H1 (cell line): ENCODE data around the gene VPS41. TPM values are rescaled to one million over a fixed set of nuclear protein-coding genes. Genes with fewer than 3 reads are reported as not detected.

ENCODE experiments used
- CTCF ChIA-PET: fragments of 300-600 bp; sonication (Branson Sonifier 250); formaldehyde crosslinking; loops from one replicate; lab custom pipeline; 2021; ENCODE audit not compliant: partially characterized antibody; lab: Charles Lee
- POLR2A ChIA-PET: fragments of 300-600 bp; sonication (Branson Sonifier 250); formaldehyde crosslinking; loops from one replicate; lab custom pipeline; 2021; ENCODE audit warnings: inconsistent platforms; ENCODE audit not compliant: partially characterized antibody; lab: Charles Lee
- DNase-seq, 2 experiments: peaks; one replicate each; pipeline versions ENCODE4 v3.0.0 to v3.0.0-alpha.2; 2010 to 2022; ENCODE audit warnings: low spot score in 2 of 2, low read depth in 1 of 2, mixed read lengths in 1 of 2
- FAIRE-seq: peaks from 2 replicates; lab custom pipeline; 2011; peaks lifted over from hg19 to GRCh38; lab: Jason Lieb, UNC
- H2AFZ ChIP-seq: 2 replicates; pipeline ENCODE4 v1.8.1; 2012; ENCODE audit warnings: low read length, inconsistent platforms
- H2AK5ac ChIP-seq: 2 replicates; pipeline ENCODE4 v1.6.1; 2013; ENCODE audit warnings: low read depth, low read length
- H2BK120ac ChIP-seq: replicated peaks from 2 replicates; pipeline ENCODE3; 2013; ENCODE audit warnings: low read depth, low read length, inconsistent platforms
- H2BK12ac ChIP-seq: 2 replicates; pipeline ENCODE4 v1.6.1; 2013; ENCODE audit warnings: low read depth, low read length
- H2BK15ac ChIP-seq: 2 replicates; pipeline ENCODE4 v1.6.1; 2013; ENCODE audit warnings: low read length
- H2BK20ac ChIP-seq: 2 replicates; pipeline ENCODE4 v1.6.1; 2013; ENCODE audit warnings: low read length
- H2BK5ac ChIP-seq: 2 replicates; pipeline ENCODE4 v1.6.1; 2013; ENCODE audit warnings: low read depth, low read length
- H3K14ac ChIP-seq: 2 replicates; pipeline ENCODE4 v1.6.1; 2013; ENCODE audit warnings: inconsistent platforms; ENCODE audit not compliant: insufficient read length
- H3K18ac ChIP-seq: 2 replicates; pipeline ENCODE4 v1.6.1; 2013; ENCODE audit warnings: low read length; ENCODE audit errors: extremely low read depth
- H3K23ac ChIP-seq: 2 replicates; pipeline ENCODE4 v1.6.1; 2013; ENCODE audit warnings: inconsistent platforms; ENCODE audit not compliant: insufficient read length
- H3K23me2 ChIP-seq: 2 replicates; pipeline ENCODE4 v1.6.1; 2013; ENCODE audit warnings: low read depth, low read length
- H3K27ac ChIP-seq: 2 replicates; pipeline ENCODE4 v1.6.1; 2011; ENCODE audit warnings: low read depth, low read length, inconsistent platforms
- H3K27me3 ChIP-seq, 4 experiments: replicated peaks in 1 of 4; 1 replicate in 1 of 4; 2 replicates in 3 of 4; pipeline versions ENCODE4 v1.6.1 to v1.8.1; 2011 to 2013; ENCODE audit warnings: low read length in 3 of 4, mild to moderate bottlenecking in 3 of 4, inconsistent platforms in 2 of 4, mixed read lengths in 2 of 4, moderate library complexity in 1 of 4; ENCODE audit not compliant: control insufficient read depth in 3 of 4, insufficient read depth in 3 of 4; ENCODE audit errors: extremely low read depth in 1 of 4
- H3K36me3 ChIP-seq, 4 experiments: 2 replicates each; pipeline versions ENCODE4 v1.6.1 to v1.8.1; 2011 to 2013; ENCODE audit warnings: mild to moderate bottlenecking in 4 of 4, low read length in 3 of 4, moderate library complexity in 2 of 4, control low read depth in 1 of 4, inconsistent platforms in 1 of 4; ENCODE audit not compliant: insufficient read depth in 4 of 4, control insufficient read depth in 2 of 4
- H3K4ac ChIP-seq: replicated peaks from 2 replicates; pipeline ENCODE3; 2013; ENCODE audit warnings: low read length, low read depth, mixed read lengths, inconsistent platforms; ENCODE audit not compliant: insufficient read length
- H3K4me1 ChIP-seq, 4 experiments: replicated peaks in 1 of 4; 1 replicate in 1 of 4; 2 replicates in 3 of 4; pipeline versions ENCODE4 v1.6.1 to v1.8.1; 2011 to 2013; ENCODE audit warnings: low read length in 3 of 4, inconsistent platforms in 2 of 4, mixed read lengths in 1 of 4; ENCODE audit not compliant: insufficient read depth in 4 of 4, control insufficient read depth in 3 of 4
- H3K4me2 ChIP-seq, 2 experiments: 2 replicates each; pipeline versions ENCODE4 v1.6.1 to v1.8.1; 2011 to 2013; ENCODE audit warnings: low read depth in 2 of 2, low read length in 2 of 2, control low read depth in 1 of 2, inconsistent platforms in 1 of 2, mild to moderate bottlenecking in 1 of 2; ENCODE audit not compliant: insufficient read depth in 1 of 2
- H3K4me3 ChIP-seq, 4 experiments: fragments of 200-600, 300-600 bp in 1 of 4; sonication (generic), shearing (Covaris generic), sonication (Bioruptor Twin) in 1 of 4; 2 replicates each; pipeline versions ENCODE4 v1.5.1 to v1.8.1; 2011 to 2016; ENCODE audit warnings: low read length in 4 of 4, low read depth in 3 of 4, control low read depth in 2 of 4, inconsistent platforms in 2 of 4, mild to moderate bottlenecking in 2 of 4, mixed read lengths in 1 of 4, moderate library complexity in 1 of 4; ENCODE audit not compliant: insufficient read depth in 2 of 4; ENCODE audit errors: extremely low read depth in 1 of 4
- H3K56ac ChIP-seq: replicated peaks from 2 replicates; pipeline ENCODE3; 2013; ENCODE audit warnings: low read depth, mild to moderate bottlenecking, mixed read lengths, low read length, inconsistent platforms; ENCODE audit not compliant: insufficient read length
- H3K79me1 ChIP-seq: 2 replicates; pipeline ENCODE4 v1.6.1; 2013; ENCODE audit warnings: low read depth, low read length, control low read depth
- H3K79me2 ChIP-seq, 2 experiments: 2 replicates each; pipeline versions ENCODE4 v1.6.1 to v1.8.1; 2012 to 2013; ENCODE audit warnings: low read length in 2 of 2, mild to moderate bottlenecking in 2 of 2, inconsistent platforms in 1 of 2; ENCODE audit not compliant: insufficient read depth in 2 of 2, control insufficient read depth in 1 of 2
- H3K9ac ChIP-seq, 4 experiments: replicated peaks in 1 of 4; 1 replicate in 1 of 4; 2 replicates in 3 of 4; pipeline versions ENCODE4 v1.6.1 to v1.8.1; 2011 to 2013; ENCODE audit warnings: low read depth in 3 of 4, low read length in 3 of 4, control low read depth in 2 of 4, mild to moderate bottlenecking in 2 of 4, moderate library complexity in 2 of 4, inconsistent platforms in 1 of 4; ENCODE audit errors: extremely low read depth in 1 of 4
- H3K9me3 ChIP-seq, 2 experiments: 2 replicates each; pipeline versions ENCODE4 v1.6.1 to v1.8.1; 2012 to 2013; ENCODE audit warnings: mild to moderate bottlenecking in 2 of 2, moderate library complexity in 2 of 2, control low read depth in 1 of 2, inconsistent platforms in 1 of 2, low read depth in 1 of 2, low read length in 1 of 2, mixed read lengths in 1 of 2; ENCODE audit not compliant: insufficient read depth in 2 of 2
- H4K20me1 ChIP-seq, 2 experiments: replicated peaks in 1 of 2; 2 replicates each; pipeline versions ENCODE3 to v1.8.1; 2011 to 2013; ENCODE audit warnings: inconsistent platforms in 2 of 2, low read length in 2 of 2, mild to moderate bottlenecking in 1 of 2; ENCODE audit not compliant: insufficient read depth in 2 of 2, control insufficient read depth in 1 of 2
- H4K5ac ChIP-seq: 2 replicates; pipeline ENCODE4 v1.6.1; 2013; ENCODE audit warnings: low read length, low read depth, mixed read lengths, inconsistent platforms; ENCODE audit not compliant: insufficient read length
- H4K8ac ChIP-seq: 2 replicates; pipeline ENCODE4 v1.8.0; 2013; ENCODE audit warnings: mild to moderate bottlenecking, moderate library complexity, low read length, inconsistent platforms; ENCODE audit not compliant: insufficient read depth; ENCODE audit errors: extremely low read depth
- H4K91ac ChIP-seq: replicated peaks from 2 replicates; pipeline ENCODE3; 2013; ENCODE audit warnings: low read length, mixed read lengths, inconsistent platforms; ENCODE audit not compliant: insufficient read length
- JUN ChIP-seq: IDR thresholded peaks from 2 replicates; pipeline ENCODE4 v1.6.1; 2011; ENCODE audit warnings: low read depth, mild to moderate bottlenecking, improper control_type of control experiment, low read length
- POLR2A ChIP-seq, 2 experiments: IDR thresholded peaks; 1 replicate in 1 of 2; 2 replicates in 1 of 2; pipeline ENCODE4 v1.6.1; 2011; ENCODE audit warnings: low read depth in 2 of 2, low read length in 2 of 2, mild to moderate bottlenecking in 2 of 2; ENCODE audit errors: control extremely low read depth in 1 of 2
- RAD21 ChIP-seq, 2 experiments: IDR thresholded peaks in 1 of 2; conservative IDR thresholded peaks in 1 of 2; 2 replicates each; pipeline ENCODE4 v1.6.1; 2011; ENCODE audit warnings: low read depth in 2 of 2, low read length in 2 of 2, improper control_type of control experiment in 1 of 2, inconsistent platforms in 1 of 2, mild to moderate bottlenecking in 1 of 2, moderate library complexity in 1 of 2
- SAP30 ChIP-seq: fragments of 300-600 bp; sonication (generic); IDR thresholded peaks from 2 replicates; pipeline ENCODE4 v1.7.1; 2012; ENCODE audit warnings: low read length, moderate library complexity, mild to moderate bottlenecking, inconsistent platforms; ENCODE audit not compliant: insufficient read depth, insufficient replicate concordance
- SP2 ChIP-seq: IDR thresholded peaks from 2 replicates; pipeline ENCODE4 v1.6.1; 2012; ENCODE audit warnings: mild to moderate bottlenecking, low read length, inconsistent platforms
- SUZ12 ChIP-seq: fragments of 200-600 bp; sonication (generic); IDR thresholded peaks from 2 replicates; pipeline ENCODE4 v1.6.1; 2012; ENCODE audit warnings: mild to moderate bottlenecking, inconsistent platforms, low read length, moderate library complexity, mixed read lengths
- TBP ChIP-seq: IDR thresholded peaks from 2 replicates; pipeline ENCODE4 v1.6.1; 2011; ENCODE audit warnings: low read depth, low read length, improper control_type of control experiment
- WGBS, 2 experiments: shearing (Covaris generic) in 1 of 2; methylation state at CpG; one replicate each; pipeline versions ENCODE4 v1.1.6 to v1.1.7; 2013 to 2015; ENCODE audit warnings: low lambda C conversion rate in 2 of 2, mixed read lengths in 2 of 2, inconsistent platforms in 1 of 2, low coverage in 1 of 2, missing lambda C conversion rate in 1 of 2; ENCODE audit not compliant: insufficient replicate concordance in 2 of 2, insufficient coverage in 1 of 2, insufficient read length in 1 of 2; ENCODE audit errors: extremely low coverage in 1 of 2, missing lambda C conversion rate in 1 of 2; 5-methylcytosine and 5-hydroxymethylcytosine counted together
- polyA plus RNA-seq, 7 experiments: library from polyadenylated mRNA; depleted of rRNA in 3 of 7; stranded (reverse) in 5 of 7; unstranded in 2 of 7; fragments of >200 nt in 5 of 7; fragments of 200-250 nt in 2 of 7; gene quantifications; 1 replicate in 5 of 7; 2 replicates in 1 of 7; 4 replicates in 1 of 7; pipeline versions ENCODE4 v1.2.1 to v1.2.3, GENCODE V29; 2011 to 2013; ENCODE audit warnings: missing spikeins in 2 of 7, mixed read lengths in 2 of 7
- total RNA-seq: library from RNA; stranded (reverse); fragmentation: NEBNext Ultra II Directional; extraction: Animal tissue kit (Norgen Biotek cat#: 25700); gene quantifications from 2 replicates; pipeline ENCODE4 v1.2.1, GENCODE V29; 2021

VPS41 gene
- total and polyA plus RNA-seq, 2 of the 8 experiments (the other 6 are each of a cell fraction or from before 2014, with no cell fraction given), result 10.7 to 63.3 TPM

- H3K23ac ChIP-seq, result no peak overlapping the region
- ChIA-PET CTCF (interaction anchor here (1.5 kb wide), 1 partner anchor 11 kb away, joined by 3 read pairs; no protein-coding TSS in a partner anchor), POLR2A (no interaction called here)
- no peak overlapping the region for H2BK12ac ChIP-seq
- no peaks in the 10 kb centered on the region for H4K20me1 ChIP-seq
- no peak overlapping the region for H3K9ac ChIP-seq
- no peak overlapping the region for H3K27ac ChIP-seq
- no peaks in the 10 kb centered on the region for H3K23me2 ChIP-seq
- H2AFZ ChIP-seq, result no peak overlapping the region
- no peak overlapping the region for H4K5ac ChIP-seq
- H3K4me3 ChIP-seq, result no peak overlapping the region
- H3K18ac ChIP-seq, result no peak overlapping the region
- no peaks in the 10 kb centered on the region for H3K9me3 ChIP-seq
- no peak overlapping the region for H2BK20ac ChIP-seq
- no peak overlapping the region for H3K4me2 ChIP-seq
- H4K8ac ChIP-seq, result no peak overlapping the region
- no peak overlapping the region for H2BK120ac ChIP-seq
- H3K4ac ChIP-seq, result no peak overlapping the region
- no peak overlapping the region for H3K14ac ChIP-seq
- no peaks in the 10 kb centered on the region for H3K4me1 ChIP-seq
- peaks cover 0 to 6% (median 3%) of the 10 kb centered on the region in 4 experiments; a peak in 3 of 8 replicates for H3K36me3 ChIP-seq
- DNase-seq, result no peak
- H3K79me2 ChIP-seq, result no peaks in the 10 kb centered on the region
- H3K56ac ChIP-seq, result no peak overlapping the region
- H2AK5ac ChIP-seq, result no peak overlapping the region
- no peak overlapping the region for H4K91ac ChIP-seq
- no peaks in the 10 kb centered on the region for H3K79me1 ChIP-seq
- 85% methylated on average over 2 of the region's 2 CpGs; no CpG with 5 or more reads in 1 of the 2 experiments for WGBS, 2 experiments
- H2BK15ac ChIP-seq, result no peak overlapping the region
- H2BK5ac ChIP-seq, result no peak overlapping the region
- no peaks in the 10 kb centered on the region for H3K27me3 ChIP-seq
- FAIRE-seq, result no peak
- TF ChIP-seq SUZ12 (no peak), SAP30 (no peak), SP2 (no peak), RAD21 (IDR thresholded peaks at IDR 0.05 in 1 of 2, conservative IDR thresholded peaks at IDR 0.05 in 1 of 2; ENCODE audit: low read depth in 2 of 2, low read length in 2 of 2) (no peak), TBP (no peak), JUN (no peak), POLR2A (IDR thresholded peaks at IDR 0.05; ENCODE audit: control extremely low read depth in 1 of 2, low read depth in 2 of 2, low read length in 2 of 2) (no peak)
Observed at GRCh38 chr7:38819463-38819862, 89.5 kb downstream of the VPS41 start.
